Hepatic stellate cell (primary cell): Measurements from ENCODE around the gene PLPP1.
A peak's percentile ranks its signal among the peaks of the same experiment; 100 is the strongest.
"Not testable (repeated sequence)": the region's sequence is repeated elsewhere in the genome, so short reads cannot be mapped to it uniquely, and the experiment has no call there.

ENCODE experiments used
- DNase-seq: peaks from one replicate; pipeline ENCODE4 v3.0.0; 2011; ENCODE audit warnings: low spot score

The PLPP1 gene

GRCh38 chr5:55505711-55506110 lies 29.1 kb downstream of the PLPP1 start:
- DNase-seq, result not testable (repeated sequence)

GRCh38 chr5:55503917-55504316 lies 30.8 kb downstream of the PLPP1 start:
- not testable (repeated sequence) for DNase-seq

- no peak for DNase-seq
Observed at GRCh38 chr5:55502759-55503158, 32.0 kb downstream of the PLPP1 start.

- no peak for DNase-seq
Observed at GRCh38 chr5:55498457-55498856, 36.3 kb downstream of the PLPP1 start.

- no peak for DNase-seq
Observed at GRCh38 chr5:55497712-55498111, 37.1 kb downstream of the PLPP1 start.

GRCh38 chr5:55495216-55495615 lies 39.5 kb downstream of the PLPP1 start:
- no peak for DNase-seq

GRCh38 chr5:55492449-55492848 lies 42.3 kb downstream of the PLPP1 start:
- DNase-seq, result no peak

- no peak for DNase-seq
Observed at GRCh38 chr5:55485073-55485472, 49.7 kb downstream of the PLPP1 start.

- DNase-seq, result no peak
Observed at GRCh38 chr5:55484531-55484930, 50.2 kb downstream of the PLPP1 start.

- no peak for DNase-seq
Observed at GRCh38 chr5:55483885-55484284, 50.9 kb downstream of the PLPP1 start.

- peak; percentile 11 for DNase-seq
Observed at GRCh38 chr5:55481293-55481855, 53.4 kb downstream of the PLPP1 start.

- peak; percentile 48 for DNase-seq
Observed at GRCh38 chr5:55480781-55481180, 54.0 kb downstream of the PLPP1 start.

- DNase-seq, result no peak
Observed at GRCh38 chr5:55472642-55473041, 62.1 kb downstream of the PLPP1 start.

- DNase-seq, result no peak
Observed at GRCh38 chr5:55471468-55471867, 63.3 kb downstream of the PLPP1 start.

GRCh38 chr5:55470282-55470681 lies 64.5 kb downstream of the PLPP1 start:
- no peak for DNase-seq

GRCh38 chr5:55469839-55470238 lies 64.9 kb downstream of the PLPP1 start:
- DNase-seq, result no peak

- DNase-seq, result no peak
Observed at GRCh38 chr5:55467862-55468551, 66.8 kb downstream of the PLPP1 start.

- no peak for DNase-seq
Observed at GRCh38 chr5:55463613-55464012, 71.2 kb downstream of the PLPP1 start.

- DNase-seq, result no peak
Observed at GRCh38 chr5:55459572-55459971, 75.2 kb downstream of the PLPP1 start.

- DNase-seq, result peak; percentile 24
Observed at GRCh38 chr5:55456216-55456895, 78.4 kb downstream of the PLPP1 start.

- no peak for DNase-seq
Observed at GRCh38 chr5:55454282-55454681, 80.5 kb downstream of the PLPP1 start.

- no peak for DNase-seq
Observed at GRCh38 chr5:55453211-55453610, 81.6 kb downstream of the PLPP1 start.

GRCh38 chr5:55451976-55452375 lies 82.8 kb downstream of the PLPP1 start:
- DNase-seq, result no peak
